Measurements from ENCODE around the gene MICALL2. TPM values are rescaled to one million over a fixed set of nuclear protein-coding genes. Genes with fewer than 3 reads are reported as not detected.
A peak's percentile ranks its signal among the peaks of the same experiment; 100 is the strongest.

MICALL2 gene
- total RNA-seq, 2 donors from 2014 or later = 23.3 to 26.7 TPM

- Histone ChIP-seq H3K4me1 (peaks cover 18% of the 10 kb centered on the region), H3K27me3 (no peaks in the 10 kb centered on the region), H3K36me3 (replicated peaks in 1 of 2; ENCODE audit: insufficient read depth in 1 of 2, low read depth in 2 of 2) (no peaks in the 10 kb centered on the region), H3K4me3 (no peak overlapping the region), H3K27ac (no peak overlapping the region), H3K9me3 (no peaks in the 10 kb centered on the region)
- ATAC-seq (no peak), DNase-seq (no peak)
- intact Hi-C loops (cut with DNase I) = no loop called here
- TF ChIP-seq POLR2A (IDR thresholded peaks at IDR 0.05) (no peak), CTCF (IDR thresholded peaks at IDR 0.05) (no peak)
- WGBS, 2 donors = 81 to 82% methylated on average over 8 to 11 of the region's 11 CpGs
These were observed 9.3 kb downstream of the MICALL2 start for GRCh38 chr7:1449951-1450350.

- H3K9me3 ChIP-seq = no peaks in the 10 kb centered on the region
- intact Hi-C loops (cut with DNase I) = no loop called here
- ATAC-seq = no peak
- H3K27me3 ChIP-seq = no peaks in the 10 kb centered on the region
- H3K4me3 ChIP-seq = no peak overlapping the region
- H3K4me1 ChIP-seq = peaks cover 13% of the 10 kb centered on the region
- DNase-seq = no peak
- WGBS, 2 donors = 82 to 91% methylated on average over 11 to 13 of the region's 13 CpGs
- H3K36me3 ChIP-seq (replicated peaks in 1 of 2; ENCODE audit: insufficient read depth in 1 of 2, low read depth in 2 of 2) = no peaks in the 10 kb centered on the region
- H3K27ac ChIP-seq = no peak overlapping the region
- TF ChIP-seq POLR2A (IDR thresholded peaks at IDR 0.05) (no peak), CTCF (IDR thresholded peaks at IDR 0.05) (no peak)
These were observed 9.8 kb downstream of the MICALL2 start for GRCh38 chr7:1449501-1449900.

- H3K4me3 ChIP-seq = no peak overlapping the region
- DNase-seq (no peak), ATAC-seq (no peak)
- peaks cover 10% of the 10 kb centered on the region for H3K4me1 ChIP-seq
- H3K9me3 ChIP-seq = no peaks in the 10 kb centered on the region
- WGBS, 2 donors = 87 to 93% methylated on average over 7 to 13 of the region's 14 CpGs
- no peak for TF ChIP-seq CTCF (IDR thresholded peaks at IDR 0.05)
- TF ChIP-seq POLR2A (IDR thresholded peaks at IDR 0.05) = no peak
- no peaks in the 10 kb centered on the region for H3K36me3 ChIP-seq (replicated peaks in 1 of 2; ENCODE audit: insufficient read depth in 1 of 2, low read depth in 2 of 2)
- H3K27ac ChIP-seq = no peak overlapping the region
- intact Hi-C loops (cut with DNase I) = no loop called here
- no peaks in the 10 kb centered on the region for H3K27me3 ChIP-seq
These were observed 10.3 kb downstream of the MICALL2 start for GRCh38 chr7:1448958-1449357.

- TF ChIP-seq POLR2A (IDR thresholded peaks at IDR 0.05) (no peak), CTCF (IDR thresholded peaks at IDR 0.05) (no peak)
- intact Hi-C loops (cut with DNase I) = no loop called here
- DNase-seq (peak in 1 of 4 donors; percentile 53), ATAC-seq (peak; percentile 43)
- Histone ChIP-seq H3K9me3 (no peaks in the 10 kb centered on the region), H3K27ac (peak overlapping the region in 2 of 4 donors; percentile 44 to 68), H3K4me1 (peaks cover 3% of the 10 kb centered on the region), H3K36me3 (replicated peaks in 1 of 2; ENCODE audit: insufficient read depth in 1 of 2, low read depth in 2 of 2) (no peaks in the 10 kb centered on the region), H3K27me3 (no peaks in the 10 kb centered on the region), H3K4me3 (no peak overlapping the region)
- WGBS, 2 donors = 53 to 67% methylated on average over 5 to 15 of the region's 15 CpGs
These were observed 11.6 kb downstream of the MICALL2 start for GRCh38 chr7:1447551-1448244.

- intact Hi-C loops (cut with DNase I) = no loop called here
- Histone ChIP-seq H3K27me3 (no peaks in the 10 kb centered on the region), H3K9me3 (no peaks in the 10 kb centered on the region), H3K27ac (peak overlapping the region in 1 of 4 donors; percentile 58), H3K36me3 (replicated peaks in 1 of 2; ENCODE audit: insufficient read depth in 1 of 2, low read depth in 2 of 2) (no peaks in the 10 kb centered on the region), H3K4me3 (no peak overlapping the region), H3K4me1 (peaks cover 3% of the 10 kb centered on the region)
- WGBS, 2 donors = 93 to 95% methylated on average over 4 to 11 of the region's 11 CpGs
- ATAC-seq (no peak), DNase-seq (no peak)
- TF ChIP-seq CTCF (IDR thresholded peaks at IDR 0.05) (no peak), POLR2A (IDR thresholded peaks at IDR 0.05) (no peak)
These were observed 12.2 kb downstream of the MICALL2 start for GRCh38 chr7:1447112-1447511.

All from body of pancreas (tissue), 4 donors.